ENCODE results near the gene TSR1.
"Not testable (repeated sequence)": the region's sequence is repeated elsewhere in the genome, so short reads cannot be mapped to it uniquely, and the experiment has no call there.

The TSR1 gene

GRCh38 chr17:2335726-2336214 lies 487 bp downstream of the TSR1 start:
- DNase-seq = no peak

- no peak for DNase-seq
Measured at GRCh38 chr17:2331303-2331702, 5.0 kb downstream of the TSR1 start.

GRCh38 chr17:2323629-2324314 lies 12.5 kb downstream of the TSR1 start:
- no peak for DNase-seq

GRCh38 chr17:2321399-2321798 lies 14.9 kb downstream of the TSR1 start:
- DNase-seq = no peak

- no peak for DNase-seq
Measured at GRCh38 chr17:2319051-2319450, 17.2 kb downstream of the TSR1 start.

- no peak for DNase-seq
Measured at GRCh38 chr17:2317796-2318195, 18.5 kb downstream of the TSR1 start.

- DNase-seq = not testable (repeated sequence)
Measured at GRCh38 chr17:2316916-2317205, 19.4 kb downstream of the TSR1 start.

GRCh38 chr17:2312736-2313135 lies 23.5 kb downstream of the TSR1 start:
- no peak for DNase-seq

- no peak for DNase-seq
Measured at GRCh38 chr17:2309338-2310154, 26.7 kb downstream of the TSR1 start.

- DNase-seq = no peak
Measured at GRCh38 chr17:2304931-2305330, 31.3 kb downstream of the TSR1 start.

- DNase-seq = peak; percentile 97
Measured at GRCh38 chr17:2303204-2304188, 32.8 kb downstream of the TSR1 start, which contains the start of the genes SMG6 and SRR. TSS of gene SMG6 (minus strand) at chr17:2303785. CDS start at chr17:2303720, 65 bp downstream. TSS of gene SRR (plus strand) at chr17:2303950. CDS start at chr17:2315561, 11,611 bp downstream.

- DNase-seq = no peak
Measured at GRCh38 chr17:2302778-2303203, 33.5 kb downstream of the TSR1 start.

GRCh38 chr17:2299756-2300155 lies 36.5 kb downstream of the TSR1 start:
- no peak for DNase-seq

GRCh38 chr17:2299136-2299535 lies 37.1 kb downstream of the TSR1 start:
- no peak for DNase-seq

- DNase-seq = no peak
Measured at GRCh38 chr17:2297023-2297422, 39.2 kb downstream of the TSR1 start.

- no peak for DNase-seq
Measured at GRCh38 chr17:2295575-2295974, 40.7 kb downstream of the TSR1 start.

- DNase-seq = no peak
Measured at GRCh38 chr17:2292100-2292499, 44.2 kb downstream of the TSR1 start.

GRCh38 chr17:2289878-2290478 lies 46.3 kb downstream of the TSR1 start:
- DNase-seq = no peak

GRCh38 chr17:2283302-2283701 lies 53.0 kb downstream of the TSR1 start:
- DNase-seq = no peak

- no peak for DNase-seq
Measured at GRCh38 chr17:2282297-2282873, 53.9 kb downstream of the TSR1 start.

GRCh38 chr17:2279707-2280106 lies 56.5 kb downstream of the TSR1 start:
- DNase-seq = no peak

Data from right forelimb (tissue), 1 donor.